Fibroblast of pulmonary artery (primary cell): ENCODE results near the gene VCAN.

Source experiments
- DNase-seq: peaks from one replicate; pipeline ENCODE4 v3.0.0-alpha.2; 2010; ENCODE audit warnings: low read depth
- H3K4me3 ChIP-seq: replicated peaks from 2 replicates; pipeline ENCODE4 v1.5.1; 2011; ENCODE audit warnings: low read depth, mild to moderate bottlenecking, control low read depth, low read length, moderate library complexity
- TF ChIP-seq, protein P1 (sequence below): IDR thresholded peaks from 2 replicates; pipeline ENCODE4 v1.5.1; 2011; ENCODE audit warnings: mild to moderate bottlenecking, control low read depth, low read length, inconsistent platforms; ENCODE audit errors: missing control alignments

VCAN gene

DNA sequence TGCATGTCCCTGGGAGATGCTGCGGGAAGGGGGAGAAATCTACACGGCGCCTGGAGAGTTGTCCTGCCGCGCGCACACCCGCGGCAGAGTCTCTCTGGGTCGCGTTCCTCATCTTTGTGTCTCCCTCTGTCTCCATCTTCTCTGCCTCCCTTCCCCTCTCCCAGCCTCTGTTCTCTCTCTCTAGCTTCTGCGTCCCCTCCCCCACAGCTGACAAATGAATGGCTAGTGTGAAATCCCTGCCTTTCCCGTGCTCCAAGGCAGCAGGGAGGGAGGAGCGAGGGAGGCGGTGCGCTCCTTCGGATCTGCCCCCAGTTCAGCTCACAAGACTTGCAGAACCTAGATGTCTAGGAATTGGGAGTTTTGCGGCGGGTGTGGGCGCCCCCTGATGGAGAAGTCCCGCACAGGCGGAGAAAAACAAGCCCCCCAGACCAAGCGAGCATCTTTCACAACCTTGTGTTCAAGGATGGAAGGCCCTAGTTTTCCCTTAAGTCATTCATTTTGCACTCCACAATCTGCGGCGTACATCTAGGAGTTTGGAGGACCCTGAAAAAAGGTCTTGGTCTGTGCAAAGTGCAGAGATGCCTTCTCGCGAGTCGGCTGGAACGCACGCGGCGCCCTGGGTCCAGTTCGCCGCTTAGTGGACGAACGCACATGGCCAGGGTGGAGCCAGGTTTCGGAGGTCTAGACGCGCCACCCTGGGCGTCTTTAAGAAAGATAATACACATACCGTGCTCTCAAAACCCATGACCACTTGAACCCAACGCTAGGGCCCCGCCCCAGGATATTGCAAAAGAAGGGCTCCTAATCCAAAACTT, 2.0 kb downstream of the VCAN start:
- TF ChIP-seq, protein P1, sequence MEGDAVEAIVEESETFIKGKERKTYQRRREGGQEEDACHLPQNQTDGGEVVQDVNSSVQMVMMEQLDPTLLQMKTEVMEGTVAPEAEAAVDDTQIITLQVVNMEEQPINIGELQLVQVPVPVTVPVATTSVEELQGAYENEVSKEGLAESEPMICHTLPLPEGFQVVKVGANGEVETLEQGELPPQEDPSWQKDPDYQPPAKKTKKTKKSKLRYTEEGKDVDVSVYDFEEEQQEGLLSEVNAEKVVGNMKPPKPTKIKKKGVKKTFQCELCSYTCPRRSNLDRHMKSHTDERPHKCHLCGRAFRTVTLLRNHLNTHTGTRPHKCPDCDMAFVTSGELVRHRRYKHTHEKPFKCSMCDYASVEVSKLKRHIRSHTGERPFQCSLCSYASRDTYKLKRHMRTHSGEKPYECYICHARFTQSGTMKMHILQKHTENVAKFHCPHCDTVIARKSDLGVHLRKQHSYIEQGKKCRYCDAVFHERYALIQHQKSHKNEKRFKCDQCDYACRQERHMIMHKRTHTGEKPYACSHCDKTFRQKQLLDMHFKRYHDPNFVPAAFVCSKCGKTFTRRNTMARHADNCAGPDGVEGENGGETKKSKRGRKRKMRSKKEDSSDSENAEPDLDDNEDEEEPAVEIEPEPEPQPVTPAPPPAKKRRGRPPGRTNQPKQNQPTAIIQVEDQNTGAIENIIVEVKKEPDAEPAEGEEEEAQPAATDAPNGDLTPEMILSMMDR: peak; percentile 79
- H3K4me3 ChIP-seq: peak overlapping the region; percentile 85
- DNase-seq: peak; percentile 99

DNA sequence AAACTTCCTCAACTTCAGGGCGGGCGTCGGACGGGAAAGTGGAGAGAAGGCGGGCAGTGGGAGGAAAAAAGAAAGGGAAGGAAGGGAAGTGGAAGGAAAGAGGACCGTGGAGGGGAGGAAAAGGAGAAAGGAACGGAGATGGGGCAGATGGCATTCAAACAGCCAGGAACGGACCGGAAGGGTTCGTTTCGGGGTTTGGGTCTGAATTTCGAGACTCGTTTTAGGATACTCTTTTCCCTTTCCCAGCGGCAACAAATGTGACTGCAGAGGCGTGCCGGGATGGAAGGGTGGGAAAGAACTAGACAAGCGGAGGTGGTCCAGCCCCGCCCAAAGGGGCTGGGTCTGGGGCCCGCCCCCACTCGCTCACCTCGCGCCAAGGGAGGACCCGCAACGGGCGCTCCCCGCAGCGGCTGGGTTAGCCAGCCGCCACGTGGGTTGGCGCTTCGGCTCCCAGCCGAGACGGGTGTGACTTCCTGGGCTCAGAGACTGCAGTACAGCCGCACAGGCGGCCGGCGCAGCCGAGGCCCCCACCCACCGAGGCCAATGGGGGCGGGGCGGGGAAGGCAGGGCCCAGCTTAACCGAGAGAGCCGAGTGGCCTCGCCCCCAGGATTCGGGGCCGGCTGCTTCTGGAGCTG, 2.7 kb downstream of the VCAN start:
- DNase-seq: peak; percentile 95
- H3K4me3 ChIP-seq: peak overlapping the region; percentile 85
- TF ChIP-seq, protein P1: no peak

DNA sequence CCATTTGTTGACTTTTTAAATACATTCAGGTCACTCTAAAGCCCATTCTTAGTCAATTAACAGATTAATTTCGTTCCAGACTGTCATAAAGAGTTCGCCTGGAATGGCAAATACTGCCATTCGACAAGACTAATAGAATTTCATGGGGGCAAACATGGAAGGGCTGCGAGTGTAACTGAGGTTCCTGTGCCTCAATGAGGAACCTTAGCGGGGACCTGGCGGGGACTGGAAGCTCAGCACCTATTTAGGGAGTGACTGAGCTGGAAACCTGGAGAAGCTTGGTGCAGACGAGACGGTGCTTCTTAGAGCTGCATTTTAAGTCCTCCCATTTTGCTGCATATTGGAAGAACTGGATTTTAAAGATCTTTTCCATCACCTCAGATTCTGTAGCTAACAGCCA, 3.4 kb downstream of the VCAN start:
- no peak for DNase-seq
- TF ChIP-seq, protein P1: no peak
- H3K4me3 ChIP-seq: peak overlapping the region; percentile 85

DNA sequence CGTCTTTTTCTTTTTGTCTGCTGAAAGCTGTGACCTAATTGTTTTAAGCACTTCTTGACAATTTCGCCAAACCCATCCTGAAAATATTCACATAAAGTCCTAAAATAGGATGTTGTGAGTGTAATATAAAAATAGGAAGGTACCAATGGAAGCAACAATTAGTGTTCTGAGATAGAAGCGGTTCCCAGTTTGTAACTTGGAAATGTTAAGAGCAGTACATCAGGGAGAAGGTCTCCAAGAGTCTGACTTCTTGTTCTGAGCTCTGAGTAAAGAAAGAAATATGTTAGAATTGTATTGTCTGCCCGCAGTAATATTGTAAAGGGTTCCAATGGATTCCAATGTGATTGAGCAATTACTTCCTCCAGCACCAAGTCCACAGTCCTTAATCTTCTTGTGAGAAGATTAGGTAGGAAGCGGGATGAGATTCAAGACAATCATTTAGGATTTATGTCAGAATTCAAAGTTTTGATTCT, 3.9 kb downstream of the VCAN start:
- TF ChIP-seq, protein P1: no peak
- peak; percentile 94 for DNase-seq
- H3K4me3 ChIP-seq: peak overlapping the region; percentile 85

DNA sequence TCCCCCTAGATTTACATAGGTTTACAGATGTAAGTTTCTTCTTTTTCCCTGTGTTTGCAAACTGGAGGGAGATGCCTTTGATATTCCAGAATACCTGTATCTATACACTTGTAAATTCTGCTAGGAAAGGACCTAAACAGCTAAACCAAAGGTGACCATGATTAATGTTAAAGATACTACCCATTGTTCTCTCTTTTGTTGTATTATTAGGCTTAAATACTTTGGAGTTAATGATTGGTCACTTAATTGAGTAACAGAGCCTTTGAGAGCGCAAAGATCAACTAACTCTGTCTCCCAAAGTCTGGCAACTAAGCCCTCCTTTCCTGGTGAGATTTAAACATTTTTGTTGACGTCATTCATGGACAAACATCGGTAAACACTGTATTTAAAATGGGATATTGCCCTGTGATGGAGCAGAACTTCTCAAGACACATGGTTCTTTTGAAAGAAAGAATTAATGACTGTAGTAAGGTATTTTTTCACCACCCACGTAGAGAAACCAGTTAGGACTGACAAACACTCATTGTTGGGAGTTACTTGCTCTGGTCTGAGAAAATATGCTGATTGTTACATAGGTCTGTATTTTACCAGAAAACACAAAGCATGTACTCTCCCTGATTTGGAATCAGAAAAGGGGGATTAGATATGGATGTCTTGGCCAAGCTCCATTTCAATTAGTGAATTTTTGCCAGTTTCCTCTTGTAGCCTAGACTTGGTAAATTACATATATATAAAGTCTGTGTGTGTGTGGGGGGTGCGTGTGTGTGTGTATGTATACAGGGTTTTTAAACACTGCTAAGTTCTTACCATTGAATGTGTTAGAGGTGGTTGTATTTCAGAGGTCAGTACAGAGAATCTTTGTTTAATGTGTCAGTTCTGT, 4.6 kb downstream of the VCAN start:
- peak; percentile 59 for DNase-seq
- H3K4me3 ChIP-seq: peak overlapping the region; percentile 16
- TF ChIP-seq, protein P1: no peak

DNA sequence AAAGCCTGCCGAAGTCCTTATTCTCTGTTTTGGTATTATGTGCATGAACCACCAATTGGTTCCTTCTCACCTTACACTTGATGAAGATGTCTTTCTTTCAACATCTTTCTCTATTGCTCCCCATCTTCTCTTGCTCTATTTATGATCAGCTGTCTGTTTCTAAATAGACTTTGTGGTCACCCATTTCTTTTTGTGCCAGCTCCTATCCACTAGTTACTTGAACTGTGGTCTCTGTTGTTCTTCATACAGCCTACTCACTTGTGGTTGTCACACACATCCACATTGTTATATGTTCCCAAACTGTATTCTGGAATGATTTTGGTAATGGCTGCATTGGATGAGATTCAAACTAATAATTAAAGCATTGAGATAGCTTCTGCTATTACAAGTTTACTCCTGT, 11.4 kb downstream of the VCAN start:
- TF ChIP-seq, protein P1: no peak
- H3K4me3 ChIP-seq: no peak overlapping the region
- DNase-seq: no peak
